Activated B cell treated with CpG ODN at 0.5 μM for 24 hours (primary cell): Measurements from ENCODE around the gene AKAP13. TPM values are rescaled to one million over a fixed set of nuclear protein-coding genes. Genes with fewer than 3 reads are reported as not detected.

Experiments
- ATAC-seq: fragments of 200-7000 bp; cut with Tn5 transposase; one replicate; pipeline ENCODE4 v1.10.0; 2021; ENCODE audit warnings: low read depth, mild to moderate bottlenecking, moderate library complexity
- CTCF ChIA-PET: fragments of 350-600 bp; sonication (Branson Sonifier 250); formaldehyde crosslinking; loops from one replicate; lab custom pipeline; 2021; ENCODE audit warnings: antibody characterized with exemption; lab: Charles Lee
- POLR2A ChIA-PET: fragments of 350-600 bp; sonication (Branson Sonifier 250); formaldehyde crosslinking; loops from one replicate; lab custom pipeline; 2021; ENCODE audit warnings: antibody characterized with exemption; lab: Charles Lee
- DNase-seq: peaks from one replicate; pipeline ENCODE4 v3.0.0; 2022
- H3K27ac Mint-ChIP-seq: one replicate; pipeline ENCODE4 v1.8.0; 2020; ENCODE audit warnings: mixed read lengths
- H3K27me3 Mint-ChIP-seq: one replicate; pipeline ENCODE4 v1.8.0; 2021; ENCODE audit warnings: mixed read lengths
- H3K36me3 Mint-ChIP-seq: one replicate; pipeline ENCODE4 v1.8.0; 2021; ENCODE audit warnings: low read depth, mixed read lengths
- H3K4me1 Mint-ChIP-seq: one replicate; pipeline ENCODE4 v1.8.0; 2021; ENCODE audit warnings: mixed read lengths
- H3K4me3 Mint-ChIP-seq: one replicate; pipeline ENCODE4 v1.8.0; 2020; ENCODE audit warnings: mild to moderate bottlenecking, mixed read lengths
- H3K9me3 Mint-ChIP-seq: one replicate; pipeline ENCODE4 v1.8.0; 2020; ENCODE audit warnings: mixed read lengths
- CTCF ChIP-seq: fragments of 200-600 bp; IDR thresholded peaks from one replicate; pipeline ENCODE4 v1.8.0; 2022; ENCODE audit warnings: antibody characterized with exemption, mild to moderate bottlenecking
- intact Hi-C: fragments of 100-400 bp; cut with micrococcal nuclease; formaldehyde crosslinking; loops from one replicate; pipeline ENCODE4 v1.15.1; 2024
- total RNA-seq: library from RNA; stranded (reverse); gene quantifications from 2 replicates; pipeline ENCODE4 v1.2.3, GENCODE V29; 2022

Gene AKAP13
- total RNA-seq, 1 donor from 2014 or later: 290 TPM

- ATAC-seq (no peak), DNase-seq (no peak)
- no peak for TF ChIP-seq CTCF
- Mint-ChIP-seq H3K4me1 (no peaks in the 10 kb centered on the region), H3K27me3 (no peaks in the 10 kb centered on the region), H3K9me3 (no peaks in the 10 kb centered on the region), H3K4me3 (no peak overlapping the region), H3K27ac (no peak overlapping the region), H3K36me3 (peaks cover 92% of the 10 kb centered on the region)
- CTCF ChIA-PET: interaction anchor here (0.6 to 3.0 kb wide), 2 partner anchors 12 to 64 kb away, joined by 3 to 9 read pairs; no protein-coding TSS in a partner anchor
- POLR2A ChIA-PET: no interaction called here
- intact Hi-C loops: no loop called here
Measured at GRCh38 chr15:85742186-85742821, 361.9 kb downstream of the AKAP13 start.

DNA sequence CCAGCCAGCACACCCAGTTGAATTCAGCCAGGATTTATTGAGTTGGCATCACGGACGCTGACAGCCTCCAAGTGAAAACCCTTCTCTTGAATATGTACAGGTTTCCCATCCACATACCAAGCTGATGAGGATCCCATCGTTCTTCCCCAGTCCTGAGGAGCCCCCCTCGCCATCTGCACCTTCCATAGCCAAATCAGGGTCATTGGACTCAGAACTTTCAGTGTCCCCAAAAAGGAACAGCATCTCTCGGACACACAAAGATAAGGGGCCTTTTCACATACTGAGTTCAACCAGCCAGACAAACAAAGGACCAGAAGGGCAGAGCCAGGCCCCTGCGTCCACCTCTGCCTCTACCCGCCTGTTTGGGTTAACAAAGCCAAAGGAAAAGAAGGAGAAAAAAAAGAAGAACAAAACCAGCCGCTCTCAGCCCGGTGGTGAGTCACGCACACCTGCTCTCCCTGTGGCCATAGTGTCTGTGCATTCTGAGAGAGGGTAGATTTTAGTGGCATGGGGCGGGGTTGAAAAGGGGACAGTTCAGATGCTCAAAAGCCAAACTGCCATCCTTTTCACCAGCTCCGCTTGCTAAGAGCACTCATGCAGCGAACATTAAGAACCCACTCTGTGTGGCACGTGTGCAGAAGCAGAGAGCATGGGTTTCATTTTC lies 363.1 kb downstream of the AKAP13 start:
- peaks cover 96% of the 10 kb centered on the region for H3K36me3 Mint-ChIP-seq

GRCh38 chr15:85744579-85744978 lies 364.2 kb downstream of the AKAP13 start:
- Mint-ChIP-seq H3K9me3 (no peaks in the 10 kb centered on the region), H3K27ac (no peak overlapping the region), H3K27me3 (no peaks in the 10 kb centered on the region), H3K36me3 (peaks cover 98% of the 10 kb centered on the region), H3K4me3 (no peak overlapping the region), H3K4me1 (no peaks in the 10 kb centered on the region)
- no peak for TF ChIP-seq CTCF
- intact Hi-C loops: no loop called here
- ATAC-seq (no peak), DNase-seq (no peak)
- ChIA-PET POLR2A (no interaction called here), CTCF (no interaction called here)

More for the DNA sequence above, 363.1 kb downstream of the AKAP13 start:
- H3K27ac Mint-ChIP-seq: peak overlapping the region; percentile 18
- ATAC-seq (no peak), DNase-seq (no peak)
- no peaks in the 10 kb centered on the region for H3K9me3 Mint-ChIP-seq
- H3K27me3 Mint-ChIP-seq: no peaks in the 10 kb centered on the region
- H3K4me3 Mint-ChIP-seq: no peak overlapping the region
- CTCF ChIA-PET: no interaction called here
- intact Hi-C loops: no loop called here
- no peaks in the 10 kb centered on the region for H3K4me1 Mint-ChIP-seq
- POLR2A ChIA-PET: no interaction called here
- no peak for TF ChIP-seq CTCF

DNA sequence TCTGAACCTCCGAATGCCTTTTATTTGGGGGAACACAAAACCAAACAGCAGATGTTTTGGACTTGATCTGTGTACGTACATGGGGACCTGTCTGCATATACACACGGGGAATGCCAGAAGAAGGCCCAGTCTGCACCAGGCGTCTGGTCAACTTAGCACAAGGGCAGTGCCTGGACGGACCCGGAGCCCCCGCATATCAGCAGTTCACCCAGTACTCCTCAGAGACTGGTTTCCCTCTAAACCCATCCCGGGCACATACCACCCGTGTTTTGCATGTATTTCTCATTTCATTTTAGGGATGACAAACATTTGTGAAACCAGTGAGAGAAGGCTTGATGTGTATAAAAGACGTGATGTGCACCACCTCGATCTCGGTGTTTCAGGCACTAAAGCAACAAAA lies 364.6 kb downstream of the AKAP13 start:
- no peak for ATAC-seq
- no peaks in the 10 kb centered on the region for H3K9me3 Mint-ChIP-seq
- POLR2A ChIA-PET: no interaction called here

More for the DNA sequence above, 364.6 kb downstream of the AKAP13 start:
- CTCF ChIA-PET: no interaction called here
- intact Hi-C loops: no loop called here
- DNase-seq: no peak
- Mint-ChIP-seq H3K27ac (no peak overlapping the region), H3K4me1 (no peaks in the 10 kb centered on the region), H3K4me3 (no peak overlapping the region), H3K36me3 (peaks cover 93% of the 10 kb centered on the region), H3K27me3 (no peaks in the 10 kb centered on the region)
- TF ChIP-seq CTCF: no peak
